Heart right ventricle (tissue), 16 donors: Measurements from ENCODE around the gene SPEN. TPM values are rescaled to one million over a fixed set of nuclear protein-coding genes. Genes with fewer than 3 reads are reported as not detected.
"Not testable (repeated sequence)": the region's sequence is repeated elsewhere in the genome, so short reads cannot be mapped to it uniquely, and the experiment has no call there.

Source experiments
- ATAC-seq, 8 donors: fragments of 200-7000 bp; cut with Tn5 transposase; one replicate each; pipeline ENCODE4 v1.9.1; 2020; ENCODE audit warnings: mild to moderate bottlenecking in 8 of 8, moderate library complexity in 8 of 8, moderate number of reproducible peaks in 1 of 8
- DNase-seq, 2 donors: peaks; one replicate each; pipeline ENCODE4 v3.0.0-alpha.2; 2020
- H3K27ac ChIP-seq, 10 donors: fragments of 200-600 bp; sonication (generic) in 2 of 10; one replicate each; pipeline versions ENCODE4 v1.5.0 to v1.8.0; 2020 to 2022; ENCODE audit warnings: mild to moderate bottlenecking in 3 of 10
- H3K27me3 ChIP-seq, 7 donors: fragments of 200-600 bp; one replicate each; pipeline ENCODE4 v1.8.0; 2021 to 2022; ENCODE audit warnings: mild to moderate bottlenecking in 2 of 7
- H3K36me3 ChIP-seq, 9 donors: fragments of 200-600 bp; sonication (generic) in 1 of 9; one replicate each; pipeline versions ENCODE4 v1.5.0 to v1.8.0; 2020 to 2022; ENCODE audit warnings: mild to moderate bottlenecking in 2 of 9
- H3K4me1 ChIP-seq, 9 donors: fragments of 200-600 bp; sonication (generic) in 1 of 9; one replicate each; pipeline versions ENCODE4 v1.5.0 to v1.8.0; 2020 to 2022; ENCODE audit warnings: mild to moderate bottlenecking in 4 of 9
- H3K4me3 ChIP-seq, 10 donors: fragments of 200-600 bp; sonication (generic) in 2 of 10; one replicate each; pipeline versions ENCODE4 v1.5.0 to v1.8.0; 2020 to 2022; ENCODE audit warnings: mild to moderate bottlenecking in 7 of 10, moderate library complexity in 2 of 10
- H3K9me3 ChIP-seq, 11 donors: fragments of 200-600 bp in 10 of 11; sonication (generic) in 2 of 11; one replicate each; pipeline versions ENCODE4 v1.5.0 to v1.8.0; 2013 to 2022; ENCODE audit warnings: mild to moderate bottlenecking in 2 of 11, control low read depth in 1 of 11, moderate library complexity in 1 of 11
- WGBS, 2 donors: extraction: QIAGEN DNeasy Blood & Tissue Kit; methylation state at CpG; one replicate each; pipeline ENCODE4 v1.1.7; 2013; ENCODE audit warnings: inconsistent platforms in 1 of 2; 5-methylcytosine and 5-hydroxymethylcytosine counted together
- intact Hi-C, 10 donors: fragments of 100-400 bp; cut with DNase I; formaldehyde crosslinking; loops; one replicate each; pipeline versions ENCODE4 v1.11.1 to v1.14.2; 2022
- polyA plus RNA-seq, 2 donors: library from polyadenylated mRNA; stranded (reverse); fragments of 200-250 nt; gene quantifications; one replicate each; pipeline ENCODE4 v1.2.3, GENCODE V29; 2013
- total RNA-seq, 10 donors: library from RNA; stranded (reverse); fragmentation: NEBNext Ultra II Directional in 3 of 10; extraction: Animal tissue kit (Norgen Biotek cat#: 25700) in 3 of 10; gene quantifications; one replicate each; pipeline versions ENCODE4 v1.2.1 to v1.2.4, GENCODE V29; 2021 to 2023
- TF ChIP-seq, protein P1 (sequence below), 9 donors: fragments of 200-600 bp; sonication (generic) in 2 of 9; IDR thresholded peaks; one replicate each; pipeline versions ENCODE4 v1.5.0 to v1.8.0; 2021 to 2022; ENCODE audit warnings: antibody characterized with exemption in 9 of 9, mild to moderate bottlenecking in 5 of 9, moderate library complexity in 1 of 9
- donor health status: Arrhythmogenic right ventricular cardiomyopathy.
- donor health status: ischemic (EF 13 %, LVEDD 7.1; RV severe dilation, severe dysfunction).
- donor health status: healthy with polysubstance abuse.
- donor health status: DM: no; HTN: yes; CAD: no.
- donor health status: DM: no; HTN: no; CAD: no.
- donor health status: ischemic (EF 25% LVEDD 6.9; RV normal size, moderate dysfunction).
- donor health status: ischemic (EF 25% LVEDD 5.7; RV mildly dilated, moderate dysfunction).
- donor health status: healthy.
- donor health status: DM: yes; HTN: yes; CAD: no.
- donor health status: Ischemic cardiomyopathy.
- donor health status: ischemic (EF 35%, LVEDD 5.7; RV mildly dilated, moderate dysfunction).
- donor health status: nonischemic (EF 11% LVEDD 7.7; RV severe dilation, severe dysfunction).
- donor health status: DM: yes; HTN: yes; CAD: no.
- donor health status: PGD.
- donor health status: ischemic (EF 29% LVEDD 5.4; RV normal size, mild dysfunction).
- donor health status: nonischemic (EF 23%, LVEDD 6.1; RV moderate dilation, normal function).

SPEN gene
- total and polyA plus RNA-seq, 12 donors: 11.2 to 34.4 (median 27.1) TPM

GRCh38 chr1:15973772-15974171, 126.3 kb downstream of the SPEN start:
- Histone ChIP-seq H3K9me3 (peaks cover 0 to 5% (median 0%) of the 10 kb centered on the region in 11 donors), H3K27ac (no peak overlapping the region), H3K27me3 (no peaks in the 10 kb centered on the region), H3K4me1 (peaks cover 0 to 25% (median 15%) of the 10 kb centered on the region in 9 donors), H3K36me3 (peaks cover 0 to 41% (median 21%) of the 10 kb centered on the region in 9 donors), H3K4me3 (no peak overlapping the region)
- TF ChIP-seq, protein P1, sequence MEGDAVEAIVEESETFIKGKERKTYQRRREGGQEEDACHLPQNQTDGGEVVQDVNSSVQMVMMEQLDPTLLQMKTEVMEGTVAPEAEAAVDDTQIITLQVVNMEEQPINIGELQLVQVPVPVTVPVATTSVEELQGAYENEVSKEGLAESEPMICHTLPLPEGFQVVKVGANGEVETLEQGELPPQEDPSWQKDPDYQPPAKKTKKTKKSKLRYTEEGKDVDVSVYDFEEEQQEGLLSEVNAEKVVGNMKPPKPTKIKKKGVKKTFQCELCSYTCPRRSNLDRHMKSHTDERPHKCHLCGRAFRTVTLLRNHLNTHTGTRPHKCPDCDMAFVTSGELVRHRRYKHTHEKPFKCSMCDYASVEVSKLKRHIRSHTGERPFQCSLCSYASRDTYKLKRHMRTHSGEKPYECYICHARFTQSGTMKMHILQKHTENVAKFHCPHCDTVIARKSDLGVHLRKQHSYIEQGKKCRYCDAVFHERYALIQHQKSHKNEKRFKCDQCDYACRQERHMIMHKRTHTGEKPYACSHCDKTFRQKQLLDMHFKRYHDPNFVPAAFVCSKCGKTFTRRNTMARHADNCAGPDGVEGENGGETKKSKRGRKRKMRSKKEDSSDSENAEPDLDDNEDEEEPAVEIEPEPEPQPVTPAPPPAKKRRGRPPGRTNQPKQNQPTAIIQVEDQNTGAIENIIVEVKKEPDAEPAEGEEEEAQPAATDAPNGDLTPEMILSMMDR (IDR thresholded peaks at IDR 0.05): no peak
- WGBS, 2 donors: 92 to 93% methylated on average over 4 of the region's 4 CpGs
- ATAC-seq: no peak
- intact Hi-C loops: no loop called here
- no peak for DNase-seq

- Histone ChIP-seq H3K4me1 (peaks cover 0 to 25% (median 15%) of the 10 kb centered on the region in 9 donors), H3K9me3 (peaks cover 0 to 5% (median 0%) of the 10 kb centered on the region in 11 donors), H3K27me3 (no peaks in the 10 kb centered on the region), H3K4me3 (peak overlapping the region; percentile 60 to 100 (median 79)), H3K36me3 (peaks cover 0 to 31% (median 14%) of the 10 kb centered on the region in 9 donors), H3K27ac (peak overlapping the region in 4 of 10 donors; percentile 80 to 93 (median 86))
- WGBS, 2 donors: 39% methylated on average over 9 of the region's 9 CpGs
- DNase-seq (no peak), ATAC-seq (no peak)
- TF ChIP-seq, protein P1 (IDR thresholded peaks at IDR 0.05): no peak
- intact Hi-C loops: no loop called here
Observed at GRCh38 chr1:15974855-15975254, 127.3 kb downstream of the SPEN start.

DNA sequence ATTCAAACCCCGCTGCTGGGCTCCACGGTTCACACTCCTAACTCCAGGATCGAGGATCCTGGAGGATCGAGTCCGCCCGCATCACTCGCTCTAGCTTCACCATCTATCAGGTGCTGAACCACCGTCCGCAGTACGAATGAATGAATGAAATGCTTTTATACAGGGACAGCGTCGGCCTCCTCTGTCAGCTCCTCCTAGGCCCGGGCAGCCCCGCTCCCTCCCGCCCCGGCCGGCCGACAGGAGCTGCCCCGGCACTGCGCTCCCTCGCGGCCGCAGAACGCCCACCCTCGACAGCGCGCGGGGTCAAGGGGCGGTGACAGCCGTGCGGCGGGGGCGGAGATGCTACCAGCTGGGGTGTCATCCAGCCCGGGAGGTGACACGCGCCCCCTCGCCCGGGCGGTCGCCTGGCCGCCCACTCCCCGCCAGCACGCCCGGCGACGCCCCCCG, 127.9 kb downstream of the SPEN start:
- WGBS, 2 donors: 1% methylated on average over 41 to 47 of the region's 47 CpGs
- H3K4me1 ChIP-seq: peaks cover 0 to 25% (median 15%) of the 10 kb centered on the region in 9 donors
- peak; percentile 63 to 89 (median 79) for ATAC-seq
- intact Hi-C loops: no loop called here
- TF ChIP-seq, protein P1 (IDR thresholded peaks at IDR 0.05): peak in 5 of 9 donors; percentile 13 to 52 (median 44)
- H3K9me3 ChIP-seq: peaks cover 0 to 5% (median 0%) of the 10 kb centered on the region in 11 donors
- peaks cover 0 to 25% (median 12%) of the 10 kb centered on the region in 9 donors for H3K36me3 ChIP-seq
- peak; percentile 35 to 64 for DNase-seq
- peak overlapping the region; percentile 60 to 100 (median 79) for H3K4me3 ChIP-seq
- no peaks in the 10 kb centered on the region for H3K27me3 ChIP-seq
- peak overlapping the region in 9 of 10 donors; percentile 54 to 93 (median 80) for H3K27ac ChIP-seq

GRCh38 chr1:15975805-15976680, 128.5 kb downstream of the SPEN start, which contains the start of gene ZBTB17:
TSS of gene ZBTB17 (minus strand) at chr1:15976101. CDS start at chr1:15948495, 27,606 bp downstream.
- peak; percentile 98 to 100 (median 99) for ATAC-seq
- TF ChIP-seq, protein P1 (IDR thresholded peaks at IDR 0.05): no peak
- peak within 1 kb of the TSS; percentile 37 to 93 (median 79) for H3K27ac ChIP-seq

DNA sequence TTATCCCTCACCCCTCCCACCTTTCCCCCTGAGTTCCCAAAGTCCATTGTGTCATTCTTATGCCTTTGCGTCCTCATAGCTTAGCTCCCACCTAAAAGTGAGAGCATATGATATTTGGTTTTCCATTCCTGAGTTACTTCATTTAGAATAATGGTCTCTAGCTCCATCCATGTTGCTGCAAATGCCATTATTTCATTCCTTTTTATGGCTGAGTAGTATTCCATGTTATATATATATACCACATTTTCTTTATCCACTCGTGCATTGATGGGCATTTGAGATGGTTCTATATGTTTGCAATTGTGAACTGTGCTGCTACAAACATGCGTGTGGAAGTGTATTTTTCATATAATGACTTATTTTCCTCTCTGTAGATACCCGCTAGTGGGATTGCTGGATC, 130.4 kb downstream of the SPEN start:
- peaks cover 0 to 25% (median 15%) of the 10 kb centered on the region in 9 donors for H3K4me1 ChIP-seq
- H3K27ac ChIP-seq, H3K4me3 ChIP-seq, H3K36me3 ChIP-seq, H3K27me3 ChIP-seq, H3K9me3 ChIP-seq, DNase-seq, ATAC-seq, intact Hi-C loops: not testable (repeated sequence)
- WGBS, 2 donors: 92 to 95% methylated on average over 4 of the region's 4 CpGs

More at GRCh38 chr1:15975805-15976680, 128.5 kb downstream of the SPEN start, which contains the start of gene ZBTB17:
- no peaks in the 10 kb centered on the region for H3K27me3 ChIP-seq
- 8 to 9% methylated on average over 43 to 47 of the region's 47 CpGs for WGBS, 2 donors
- peaks cover 0 to 22% (median 12%) of the 10 kb centered on the region in 9 donors for H3K36me3 ChIP-seq
- peak; percentile 92 to 95 for DNase-seq
- H3K4me3 ChIP-seq: peak within 1 kb of the TSS; percentile 60 to 100 (median 79)
- peaks cover 0 to 5% (median 0%) of the 10 kb centered on the region in 11 donors for H3K9me3 ChIP-seq
- intact Hi-C loops: no loop called here
- H3K4me1 ChIP-seq: peaks cover 0 to 25% (median 15%) of the 10 kb centered on the region in 9 donors
